Activated CD8-positive, alpha-beta memory T cell treated with anti-CD3 and anti-CD28 coated beads, Interleukin-2, amount 10 ng/mL, durations not matched to agents 7 days and 5 days (primary cell): ENCODE measurements around the gene MBNL1. TPM values are rescaled to one million over a fixed set of nuclear protein-coding genes. Genes with fewer than 3 reads are reported as not detected.
"Not testable (repeated sequence)": the region's sequence is repeated elsewhere in the genome, so short reads cannot be mapped to it uniquely, and the experiment has no call there.

ENCODE experiments used
- ATAC-seq: fragments of 150-1000 bp; cut with Tn5 transposase; one replicate; pipeline ENCODE4 v1.10.0; 2021; ENCODE audit warnings: moderate library complexity
- CTCF ChIA-PET: fragments of 350-600 bp; sonication (Branson Sonifier 250); formaldehyde crosslinking; loops from one replicate; lab custom pipeline; 2021; ENCODE audit warnings: antibody characterized with exemption; lab: Charles Lee
- DNase-seq: peaks from one replicate; pipeline ENCODE4 v3.0.0-alpha.2; 2020
- H3K27ac Mint-ChIP-seq: one replicate; pipeline ENCODE4 v1.8.0; 2021; ENCODE audit warnings: mild to moderate bottlenecking, mixed read lengths
- H3K27me3 Mint-ChIP-seq: one replicate; pipeline ENCODE4 v1.8.0; 2021; ENCODE audit warnings: mixed read lengths
- H3K36me3 Mint-ChIP-seq: one replicate; pipeline ENCODE4 v1.8.0; 2021; ENCODE audit warnings: mild to moderate bottlenecking, mixed read lengths
- H3K4me1 Mint-ChIP-seq: one replicate; pipeline ENCODE4 v1.8.0; 2021; ENCODE audit warnings: mixed read lengths
- H3K4me3 Mint-ChIP-seq: one replicate; pipeline ENCODE4 v1.8.0; 2021; ENCODE audit warnings: mild to moderate bottlenecking, moderate library complexity, mixed read lengths
- H3K9me3 Mint-ChIP-seq: one replicate; pipeline ENCODE4 v1.8.0; 2022; ENCODE audit warnings: low read depth, mixed read lengths
- total RNA-seq, 2 experiments: library from RNA; stranded (reverse); gene quantifications; one replicate each; pipeline ENCODE4 v1.2.3, GENCODE V29; 2021

Gene MBNL1
- total RNA-seq, 2 experiments from 2014 or later = 370 to 398 TPM

- H3K36me3 Mint-ChIP-seq = peaks cover 55% of the 10 kb centered on the region
- H3K9me3 Mint-ChIP-seq = peaks cover 4% of the 10 kb centered on the region
- H3K27me3 Mint-ChIP-seq = no peaks in the 10 kb centered on the region
- DNase-seq = no peak
- H3K4me1 Mint-ChIP-seq = peaks cover 59% of the 10 kb centered on the region
- no peak for ATAC-seq
- H3K4me3 Mint-ChIP-seq = no peak overlapping the region
- CTCF ChIA-PET = no interaction called here
- H3K27ac Mint-ChIP-seq = no peak overlapping the region
Measured at GRCh38 chr3:152438181-152438580, 169.5 kb downstream of the MBNL1 start.

GRCh38 chr3:152438706-152439105, 170.0 kb downstream of the MBNL1 start:
- peaks cover 52% of the 10 kb centered on the region for H3K36me3 Mint-ChIP-seq
- H3K27me3 Mint-ChIP-seq = no peaks in the 10 kb centered on the region
- peaks cover 62% of the 10 kb centered on the region for H3K4me1 Mint-ChIP-seq

GRCh38 chr3:152440243-152440642, 171.5 kb downstream of the MBNL1 start:
- H3K4me3 Mint-ChIP-seq, DNase-seq, H3K27me3 Mint-ChIP-seq, ATAC-seq, H3K9me3 Mint-ChIP-seq, H3K27ac Mint-ChIP-seq: not testable (repeated sequence)
- CTCF ChIA-PET = interaction anchor here (0.7 to 2.6 kb wide), 4 partner anchors 10 to 368 kb away, joined by 3 to 7 read pairs (median 3); no protein-coding TSS in a partner anchor
- Mint-ChIP-seq H3K4me1 (peaks cover 59% of the 10 kb centered on the region), H3K36me3 (peaks cover 44% of the 10 kb centered on the region)

More at GRCh38 chr3:152438706-152439105, 170.0 kb downstream of the MBNL1 start:
- no peak for DNase-seq
- Mint-ChIP-seq H3K27ac (peak overlapping the region; percentile 25), H3K4me3 (no peak overlapping the region), H3K9me3 (peaks cover 4% of the 10 kb centered on the region)
- ATAC-seq = no peak
- CTCF ChIA-PET = interaction anchor here (0.9 kb wide), 1 partner anchor 409 kb away, joined by 3 read pairs; no protein-coding TSS in a partner anchor

GRCh38 chr3:152443212-152444023, 174.7 kb downstream of the MBNL1 start:
- Mint-ChIP-seq H3K27ac (peak overlapping the region; percentile 58), H3K36me3 (peaks cover 41% of the 10 kb centered on the region), H3K9me3 (no peaks in the 10 kb centered on the region), H3K4me3 (no peak overlapping the region), H3K27me3 (no peaks in the 10 kb centered on the region), H3K4me1 (peaks cover 49% of the 10 kb centered on the region)
- CTCF ChIA-PET = interaction anchor here (0.6 to 2.4 kb wide), 10 partner anchors 14 to 371 kb away, joined by 3 to 7 read pairs (median 4); no protein-coding TSS in a partner anchor
- no peak for DNase-seq
- peak; percentile 38 for ATAC-seq

GRCh38 chr3:152444029-152444641, 175.4 kb downstream of the MBNL1 start:
- H3K4me3 Mint-ChIP-seq = no peak overlapping the region
- no peak overlapping the region for H3K27ac Mint-ChIP-seq
- peaks cover 43% of the 10 kb centered on the region for H3K4me1 Mint-ChIP-seq
- CTCF ChIA-PET = interaction anchor here (1.0 to 2.4 kb wide), 9 partner anchors 14 to 372 kb away, joined by 3 to 7 read pairs (median 5); no protein-coding TSS in a partner anchor
- H3K27me3 Mint-ChIP-seq = no peaks in the 10 kb centered on the region
- ATAC-seq = no peak
- H3K9me3 Mint-ChIP-seq = no peaks in the 10 kb centered on the region
- DNase-seq = no peak
- H3K36me3 Mint-ChIP-seq = peaks cover 37% of the 10 kb centered on the region

GRCh38 chr3:152445212-152445611, 176.5 kb downstream of the MBNL1 start:
- Mint-ChIP-seq H3K4me3 (no peak overlapping the region), H3K36me3 (peaks cover 34% of the 10 kb centered on the region), H3K4me1 (peaks cover 38% of the 10 kb centered on the region), H3K27ac (no peak overlapping the region), H3K27me3 (no peaks in the 10 kb centered on the region), H3K9me3 (no peaks in the 10 kb centered on the region)
- no peak for DNase-seq
- CTCF ChIA-PET = interaction anchor here (1.2 to 2.0 kb wide), 2 partner anchors 261 to 262 kb away, joined by 3 to 7 read pairs; no protein-coding TSS in a partner anchor
- no peak for ATAC-seq

GRCh38 chr3:152446495-152446894, 177.8 kb downstream of the MBNL1 start:
- no peak for DNase-seq
- Mint-ChIP-seq H3K9me3 (no peaks in the 10 kb centered on the region), H3K27ac (no peak overlapping the region), H3K4me3 (no peak overlapping the region), H3K36me3 (peaks cover 40% of the 10 kb centered on the region), H3K27me3 (no peaks in the 10 kb centered on the region), H3K4me1 (peaks cover 39% of the 10 kb centered on the region)
- no peak for ATAC-seq
- CTCF ChIA-PET = interaction anchor here (1.2 kb wide), 1 partner anchor 263 kb away, joined by 3 read pairs; no protein-coding TSS in a partner anchor

GRCh38 chr3:152447511-152447910, 178.8 kb downstream of the MBNL1 start:
- no peak overlapping the region for H3K4me3 Mint-ChIP-seq
- DNase-seq (no peak), ATAC-seq (no peak)
- peaks cover 39% of the 10 kb centered on the region for H3K4me1 Mint-ChIP-seq
- H3K27ac Mint-ChIP-seq = peak overlapping the region; percentile 70
- CTCF ChIA-PET = interaction anchor here (1.1 to 1.3 kb wide), 2 partner anchors 24 to 372 kb away, joined by 3 to 4 read pairs; no protein-coding TSS in a partner anchor
- no peaks in the 10 kb centered on the region for H3K9me3 Mint-ChIP-seq
- peaks cover 42% of the 10 kb centered on the region for H3K36me3 Mint-ChIP-seq
- H3K27me3 Mint-ChIP-seq = no peaks in the 10 kb centered on the region

- peaks cover 35% of the 10 kb centered on the region for H3K4me1 Mint-ChIP-seq
Measured at GRCh38 chr3:152448091-152448490, 179.4 kb downstream of the MBNL1 start.

GRCh38 chr3:152452318-152452717, 183.6 kb downstream of the MBNL1 start:
- no peak overlapping the region for H3K4me3 Mint-ChIP-seq

More at GRCh38 chr3:152448091-152448490, 179.4 kb downstream of the MBNL1 start:
- no peaks in the 10 kb centered on the region for H3K27me3 Mint-ChIP-seq
- peaks cover 45% of the 10 kb centered on the region for H3K36me3 Mint-ChIP-seq
- ATAC-seq (no peak), DNase-seq (no peak)
- CTCF ChIA-PET = interaction anchor here (0.8 to 1.3 kb wide), 5 partner anchors 19 to 376 kb away, joined by 3 to 4 read pairs (median 3); no protein-coding TSS in a partner anchor
- H3K4me3 Mint-ChIP-seq = no peak overlapping the region
- no peak overlapping the region for H3K27ac Mint-ChIP-seq
- no peaks in the 10 kb centered on the region for H3K9me3 Mint-ChIP-seq

GRCh38 chr3:152454076-152454875, 185.5 kb downstream of the MBNL1 start:
- CTCF ChIA-PET = no interaction called here
- ATAC-seq = no peak
- Mint-ChIP-seq H3K9me3 (no peaks in the 10 kb centered on the region), H3K4me1 (peaks cover 29% of the 10 kb centered on the region), H3K27ac (no peak overlapping the region), H3K4me3 (no peak overlapping the region), H3K27me3 (no peaks in the 10 kb centered on the region), H3K36me3 (peaks cover 44% of the 10 kb centered on the region)
- DNase-seq = no peak

More at GRCh38 chr3:152452318-152452717, 183.6 kb downstream of the MBNL1 start:
- no peaks in the 10 kb centered on the region for H3K9me3 Mint-ChIP-seq
- DNase-seq (no peak), ATAC-seq (no peak)
- H3K27ac Mint-ChIP-seq = no peak overlapping the region
- CTCF ChIA-PET = interaction anchor here (1.2 kb wide), 1 partner anchor 20 kb away, joined by 3 read pairs; no protein-coding TSS in a partner anchor
- H3K4me1 Mint-ChIP-seq = peaks cover 19% of the 10 kb centered on the region
- peaks cover 41% of the 10 kb centered on the region for H3K36me3 Mint-ChIP-seq
- H3K27me3 Mint-ChIP-seq = no peaks in the 10 kb centered on the region

- Mint-ChIP-seq H3K4me3 (no peak overlapping the region), H3K36me3 (peaks cover 46% of the 10 kb centered on the region), H3K27me3 (no peaks in the 10 kb centered on the region), H3K27ac (no peak overlapping the region), H3K9me3 (no peaks in the 10 kb centered on the region), H3K4me1 (peaks cover 29% of the 10 kb centered on the region)
- no peak for ATAC-seq
- no peak for DNase-seq
- CTCF ChIA-PET = no interaction called here
Measured at GRCh38 chr3:152455989-152456388, 187.3 kb downstream of the MBNL1 start.
